H9 (cell line): ENCODE measurements around the gene KRT74. TPM values are rescaled to one million over a fixed set of nuclear protein-coding genes. Genes with fewer than 3 reads are reported as not detected.

Experiments used
- DNase-seq: peaks from one replicate; pipeline ENCODE4 v3.0.0-alpha.2; 2017
- H2AFZ ChIP-seq: one replicate; pipeline ENCODE4 v1.6.1; 2013; ENCODE audit warnings: mild to moderate bottlenecking, low read length, control low read depth, moderate library complexity
- H2AK5ac ChIP-seq: 2 replicates; pipeline ENCODE4 v1.6.1; 2013; ENCODE audit warnings: low read length, control low read depth, mixed read lengths; ENCODE audit not compliant: insufficient read length
- H2BK120ac ChIP-seq: one replicate; pipeline ENCODE4 v1.6.1; 2013; ENCODE audit warnings: low read depth, mild to moderate bottlenecking, low read length, control low read depth, inconsistent platforms; ENCODE audit not compliant: poor library complexity, severe bottlenecking
- H2BK12ac ChIP-seq: 2 replicates; pipeline ENCODE4 v1.6.1; 2013; ENCODE audit warnings: low read length, control low read depth, mixed read lengths, low read depth; ENCODE audit not compliant: insufficient read length
- H2BK15ac ChIP-seq: 2 replicates; pipeline ENCODE4 v1.6.1; 2013; ENCODE audit warnings: low read depth, low read length, control low read depth
- H2BK20ac ChIP-seq: one replicate; pipeline ENCODE4 v1.6.1; 2013; ENCODE audit warnings: low read depth, mild to moderate bottlenecking, low read length, control low read depth, inconsistent platforms; ENCODE audit not compliant: poor library complexity, severe bottlenecking
- H2BK5ac ChIP-seq: 2 replicates; pipeline ENCODE4 v1.6.1; 2013; ENCODE audit warnings: low read length, control low read depth, mixed read lengths; ENCODE audit not compliant: insufficient read length
- H3K14ac ChIP-seq: 2 replicates; pipeline ENCODE4 v1.6.1; 2013; ENCODE audit warnings: low read length, control low read depth; ENCODE audit not compliant: insufficient read depth
- H3K18ac ChIP-seq: 2 replicates; pipeline ENCODE4 v1.6.1; 2013; ENCODE audit warnings: low read depth, mild to moderate bottlenecking, mixed read lengths, low read length, control low read depth; ENCODE audit not compliant: insufficient read length
- H3K23ac ChIP-seq: 2 replicates; pipeline ENCODE4 v1.6.1; 2013; ENCODE audit warnings: low read length, control low read depth, mixed read lengths, low read depth; ENCODE audit not compliant: insufficient read length
- H3K23me2 ChIP-seq: 2 replicates; pipeline ENCODE4 v1.6.1; 2013; ENCODE audit warnings: low read depth, mild to moderate bottlenecking, mixed read lengths, low read length, control low read depth; ENCODE audit not compliant: insufficient read length, poor library complexity, severe bottlenecking
- H3K27ac ChIP-seq: 2 replicates; pipeline ENCODE4 v1.5.1; 2013; ENCODE audit warnings: low read length, control low read depth, mixed read lengths, low read depth; ENCODE audit not compliant: insufficient read length
- H3K27me3 ChIP-seq: 2 replicates; pipeline ENCODE4 v1.6.1; 2013; ENCODE audit warnings: low read length, control low read depth, inconsistent platforms; ENCODE audit not compliant: insufficient read depth
- H3K4ac ChIP-seq: 2 replicates; pipeline ENCODE4 v1.6.1; 2013; ENCODE audit warnings: low read depth, mild to moderate bottlenecking, control low read depth, inconsistent platforms, low read length, moderate library complexity
- H3K4me1 ChIP-seq: 2 replicates; pipeline ENCODE4 v1.6.1; 2013; ENCODE audit warnings: low read length, control low read depth, inconsistent platforms; ENCODE audit not compliant: insufficient read depth
- H3K4me2 ChIP-seq: 2 replicates; pipeline ENCODE4 v1.6.1; 2013; ENCODE audit warnings: low read length, control low read depth, mixed read lengths; ENCODE audit not compliant: insufficient read length, insufficient read depth
- H3K56ac ChIP-seq: 2 replicates; pipeline ENCODE4 v1.6.1; 2013; ENCODE audit warnings: low read depth, mild to moderate bottlenecking, mixed read lengths, low read length, control low read depth; ENCODE audit not compliant: insufficient read length
- H3K79me1 ChIP-seq: 2 replicates; pipeline ENCODE4 v1.6.1; 2013; ENCODE audit warnings: low read depth, mild to moderate bottlenecking, moderate library complexity, low read length, control low read depth, inconsistent platforms; ENCODE audit not compliant: insufficient read depth, poor library complexity, severe bottlenecking
- H3K79me2 ChIP-seq: 2 replicates; pipeline ENCODE4 v1.6.1; 2013; ENCODE audit warnings: low read length, control low read depth, inconsistent platforms; ENCODE audit not compliant: insufficient read depth
- H3K9ac ChIP-seq: 2 replicates; pipeline ENCODE4 v1.6.1; 2013; ENCODE audit warnings: low read length, control low read depth, mixed read lengths; ENCODE audit not compliant: insufficient read length; ENCODE audit errors: extremely low read depth
- H3K9me3 ChIP-seq: one replicate; pipeline ENCODE4 v1.6.1; 2013; ENCODE audit warnings: low read depth, low read length, inconsistent platforms; ENCODE audit not compliant: control insufficient read depth
- H3T11ph ChIP-seq: one replicate; pipeline ENCODE4 v1.6.1; 2013; ENCODE audit warnings: mild to moderate bottlenecking, low read length, control low read depth, inconsistent platforms
- H4K20me1 ChIP-seq: one replicate; pipeline ENCODE4 v1.6.1; 2013; ENCODE audit not compliant: control insufficient read depth, insufficient read length, insufficient read depth
- H4K5ac ChIP-seq: 2 replicates; pipeline ENCODE4 v1.6.1; 2013; ENCODE audit warnings: low read depth, mild to moderate bottlenecking, mixed read lengths, low read length, control low read depth; ENCODE audit not compliant: insufficient read length
- H4K8ac ChIP-seq: replicated peaks from 2 replicates; pipeline ENCODE4 v1.6.1; 2013; ENCODE audit warnings: low read length, control low read depth, mixed read lengths, low read depth; ENCODE audit not compliant: insufficient read length
- H4K91ac ChIP-seq: 2 replicates; pipeline ENCODE4 v1.6.1; 2013; ENCODE audit warnings: low read depth, mild to moderate bottlenecking, moderate library complexity, mixed read lengths, low read length, control low read depth; ENCODE audit not compliant: insufficient read length
- H3K27ac Mint-ChIP-seq, 3 experiments: 2 replicates in 2 of 3; 3 replicates in 1 of 3; pipeline ENCODE4 v1.8.0; 2020 to 2021; ENCODE audit warnings: mixed read lengths in 3 of 3, mild to moderate bottlenecking in 1 of 3, moderate library complexity in 1 of 3
- H3K27me3 Mint-ChIP-seq: 2 replicates; pipeline ENCODE4 v1.8.0; 2021; ENCODE audit warnings: low read depth, mild to moderate bottlenecking, moderate library complexity, mixed read lengths
- H3K36me3 Mint-ChIP-seq, 3 experiments: 2 replicates in 2 of 3; 3 replicates in 1 of 3; pipeline ENCODE4 v1.8.0; 2020 to 2021; ENCODE audit warnings: low read depth in 3 of 3, mixed read lengths in 3 of 3; ENCODE audit not compliant: insufficient read depth in 1 of 3
- H3K4me1 Mint-ChIP-seq, 2 experiments: 2 replicates each; pipeline ENCODE4 v1.8.0; 2020; ENCODE audit warnings: mixed read lengths in 2 of 2
- H3K4me3 Mint-ChIP-seq, 2 experiments: 2 replicates in 1 of 2; 3 replicates in 1 of 2; pipeline ENCODE4 v1.8.0; 2020 to 2021; ENCODE audit warnings: mild to moderate bottlenecking in 2 of 2, mixed read lengths in 2 of 2, moderate library complexity in 1 of 2
- H3K9me3 Mint-ChIP-seq, 2 experiments: 2 replicates in 1 of 2; 3 replicates in 1 of 2; pipeline ENCODE4 v1.8.0; 2020; ENCODE audit warnings: mild to moderate bottlenecking in 2 of 2, mixed read lengths in 2 of 2, moderate library complexity in 1 of 2
- WGBS: extraction: QIAGEN DNeasy Blood & Tissue Kit; methylation state at CpG from one replicate; pipeline ENCODE4 v1.1.7; 2013; ENCODE audit warnings: missing lambda C conversion rate, low lambda C conversion rate, mixed read lengths; ENCODE audit not compliant: insufficient read length; ENCODE audit errors: extremely low coverage; 5-methylcytosine and 5-hydroxymethylcytosine counted together
- total RNA-seq: library from RNA; stranded (reverse); gene quantifications from 2 replicates; pipeline ENCODE4 v1.2.1, GENCODE V29; 2021
- TF ChIP-seq, protein P1 (sequence below): fragments of 200-600 bp; sonication (generic); conservative IDR thresholded peaks from 3 replicates; pipeline ENCODE4 v1.8.0; 2021; ENCODE audit warnings: antibody characterized with exemption, mild to moderate bottlenecking

Gene KRT74
- total RNA-seq, 1 experiment from 2014 or later = not detected

DNA sequence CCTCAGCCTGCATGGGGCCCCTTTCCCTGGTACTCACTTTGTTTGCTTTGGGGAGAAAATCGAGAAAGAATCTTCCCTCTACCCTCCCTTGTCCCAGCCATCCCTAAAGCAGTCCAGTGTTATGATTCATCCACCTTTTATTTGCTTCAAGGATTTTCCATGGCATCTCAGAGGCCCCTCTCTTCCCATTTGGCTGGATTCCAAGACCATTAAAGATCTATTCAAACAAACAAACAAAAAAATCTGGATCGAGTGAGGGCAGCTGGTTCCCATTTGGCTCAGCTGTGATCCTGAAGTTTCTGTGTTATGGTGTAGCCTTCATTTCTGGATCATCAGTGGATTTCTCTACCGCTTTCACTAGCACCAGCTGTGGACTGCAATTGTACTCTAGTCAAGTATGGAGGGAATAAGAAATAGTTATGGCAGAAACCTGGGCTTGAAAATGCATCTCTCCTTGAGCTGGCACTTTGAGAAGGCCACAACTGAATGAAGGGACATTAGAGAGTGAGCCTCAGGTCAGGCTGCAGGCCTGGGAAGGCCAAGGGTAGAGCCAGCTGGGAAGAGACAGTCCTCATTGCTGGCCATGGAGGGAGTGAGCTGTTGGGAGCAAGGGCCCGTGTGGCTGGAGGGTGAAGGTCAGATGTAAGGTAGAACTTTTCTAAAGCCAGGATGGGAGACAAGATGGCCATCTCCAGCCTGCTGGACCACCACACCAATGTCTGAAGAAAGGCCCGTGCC lies 34.4 kb downstream of the KRT74 start:
- H2BK5ac ChIP-seq = no peak overlapping the region
- no peaks in the 10 kb centered on the region for H3K79me1 ChIP-seq
- H3K4me1 Mint-ChIP-seq = peaks cover 5 to 6% of the 10 kb centered on the region in 2 experiments; a peak in 3 of 4 replicates
- H3K4ac ChIP-seq = no peak overlapping the region
- H4K91ac ChIP-seq = no peak overlapping the region
- H3K36me3 Mint-ChIP-seq = no peaks in the 10 kb centered on the region
- WGBS = no CpG with 5 or more reads among the region's 5 CpGs
- H2AFZ ChIP-seq = no peak overlapping the region
- H3K27ac Mint-ChIP-seq = no peak overlapping the region
- no peak for DNase-seq
- H3K79me2 ChIP-seq = no peaks in the 10 kb centered on the region
- H3K27ac ChIP-seq = no peak overlapping the region
- H3K4me2 ChIP-seq = no peak overlapping the region
- no peak overlapping the region for H3K4me3 Mint-ChIP-seq
- H3K27me3 ChIP-seq = no peaks in the 10 kb centered on the region
- H2AK5ac ChIP-seq = no peak overlapping the region
- no peak overlapping the region for H4K5ac ChIP-seq
- H3K9me3 Mint-ChIP-seq = no peaks in the 10 kb centered on the region
- no peak overlapping the region for H4K8ac ChIP-seq
- H3K27me3 Mint-ChIP-seq = peaks cover 2% of the 10 kb centered on the region; the same call in 1 of the 2 replicates
- H2BK20ac ChIP-seq = no peak overlapping the region
- H3K9ac ChIP-seq = no peak overlapping the region
- H3K56ac ChIP-seq = no peak overlapping the region
- H3K23me2 ChIP-seq = no peaks in the 10 kb centered on the region
- H2BK15ac ChIP-seq = no peak overlapping the region
- H3K4me1 ChIP-seq = no peaks in the 10 kb centered on the region
- TF ChIP-seq, protein P1, sequence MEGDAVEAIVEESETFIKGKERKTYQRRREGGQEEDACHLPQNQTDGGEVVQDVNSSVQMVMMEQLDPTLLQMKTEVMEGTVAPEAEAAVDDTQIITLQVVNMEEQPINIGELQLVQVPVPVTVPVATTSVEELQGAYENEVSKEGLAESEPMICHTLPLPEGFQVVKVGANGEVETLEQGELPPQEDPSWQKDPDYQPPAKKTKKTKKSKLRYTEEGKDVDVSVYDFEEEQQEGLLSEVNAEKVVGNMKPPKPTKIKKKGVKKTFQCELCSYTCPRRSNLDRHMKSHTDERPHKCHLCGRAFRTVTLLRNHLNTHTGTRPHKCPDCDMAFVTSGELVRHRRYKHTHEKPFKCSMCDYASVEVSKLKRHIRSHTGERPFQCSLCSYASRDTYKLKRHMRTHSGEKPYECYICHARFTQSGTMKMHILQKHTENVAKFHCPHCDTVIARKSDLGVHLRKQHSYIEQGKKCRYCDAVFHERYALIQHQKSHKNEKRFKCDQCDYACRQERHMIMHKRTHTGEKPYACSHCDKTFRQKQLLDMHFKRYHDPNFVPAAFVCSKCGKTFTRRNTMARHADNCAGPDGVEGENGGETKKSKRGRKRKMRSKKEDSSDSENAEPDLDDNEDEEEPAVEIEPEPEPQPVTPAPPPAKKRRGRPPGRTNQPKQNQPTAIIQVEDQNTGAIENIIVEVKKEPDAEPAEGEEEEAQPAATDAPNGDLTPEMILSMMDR = no peak
- H3K18ac ChIP-seq = no peak overlapping the region
- H3K14ac ChIP-seq = no peak overlapping the region; the same call in 1 of the 2 replicates
- H4K20me1 ChIP-seq = no peaks in the 10 kb centered on the region
- H3T11ph ChIP-seq = no peak overlapping the region
- no peak overlapping the region for H3K23ac ChIP-seq
- no peak overlapping the region for H2BK120ac ChIP-seq
- no peak overlapping the region for H2BK12ac ChIP-seq
- H3K9me3 ChIP-seq = no peaks in the 10 kb centered on the region
